IMR-90 (cell line): ENCODE results near the gene C16orf74. TPM values are rescaled to one million over a fixed set of nuclear protein-coding genes. Genes with fewer than 3 reads are reported as not detected.
A peak's percentile ranks its signal among the peaks of the same experiment; 100 is the strongest.

Source experiments
- ATAC-seq: fragments of 200-7000 bp; cut with Tn5 transposase; 2 replicates; pipeline ENCODE4 v1.9.1; 2020; ENCODE audit warnings: low read depth, mild to moderate bottlenecking, moderate library complexity
- BruUV-seq: library from RNA; stranded (reverse); fragments of 400-500 nt; replicated peaks from 2 replicates; lab custom pipeline; 2021; lab: Mats Ljungman, UMichigan
- CTCF ChIA-PET: fragments of 300-600 bp; formaldehyde crosslinking; extraction: SDS; loops from one replicate; lab custom pipeline; 2021; ENCODE audit warnings: antibody characterized with exemption; lab: Yijun Ruan, JAX
- POLR2A ChIA-PET: fragments of 300-600 bp; sonication (Branson Sonifier 250); formaldehyde crosslinking; loops from one replicate; lab custom pipeline; 2022; ENCODE audit warnings: antibody characterized with exemption; ENCODE audit not compliant: unreplicated experiment; lab: Charles Lee
- DNase-seq: peaks from one replicate; pipeline ENCODE4 v3.0.0; 2013
- H2AFZ ChIP-seq: replicated peaks from 2 replicates; pipeline ENCODE3; 2013; ENCODE audit warnings: low read length, mild to moderate bottlenecking; ENCODE audit not compliant: poor library complexity
- H2AK5ac ChIP-seq: 2 replicates; pipeline ENCODE4 v1.6.1; 2013; ENCODE audit warnings: low read depth, low read length, inconsistent platforms
- H2AK9ac ChIP-seq: replicated peaks from 2 replicates; pipeline ENCODE3; 2013; ENCODE audit warnings: mild to moderate bottlenecking, low read depth, low read length, moderate library complexity; ENCODE audit not compliant: poor library complexity
- H2BK120ac ChIP-seq: 2 replicates; pipeline ENCODE4 v1.6.1; 2013; ENCODE audit warnings: low read depth, low read length, inconsistent platforms
- H2BK15ac ChIP-seq: 3 replicates; pipeline ENCODE4 v1.6.1; 2013; ENCODE audit warnings: low read depth, low read length, inconsistent platforms
- H2BK20ac ChIP-seq: 2 replicates; pipeline ENCODE4 v1.6.1; 2013; ENCODE audit warnings: low read depth, mild to moderate bottlenecking, inconsistent platforms, low read length, moderate library complexity
- H2BK5ac ChIP-seq: 2 replicates; pipeline ENCODE4 v1.6.1; 2013; ENCODE audit warnings: mild to moderate bottlenecking, low read depth, low read length, inconsistent platforms; ENCODE audit not compliant: poor library complexity, severe bottlenecking
- H3K14ac ChIP-seq: replicated peaks from 2 replicates; pipeline ENCODE4 v1.6.1; 2013; ENCODE audit warnings: low read depth, low read length, inconsistent platforms
- H3K18ac ChIP-seq: 2 replicates; pipeline ENCODE4 v1.6.1; 2013; ENCODE audit warnings: low read depth, low read length, control low read depth
- H3K23ac ChIP-seq: 2 replicates; pipeline ENCODE4 v1.6.1; 2013; ENCODE audit warnings: low read depth, low read length, inconsistent platforms
- H3K27ac ChIP-seq: 2 replicates; pipeline ENCODE4 v1.5.1; 2013; ENCODE audit warnings: mild to moderate bottlenecking, control low read depth, low read length; ENCODE audit not compliant: insufficient read depth
- H3K27me3 ChIP-seq: 2 replicates; pipeline ENCODE4 v1.6.1; 2013; ENCODE audit warnings: low read length; ENCODE audit not compliant: control insufficient read depth, insufficient read depth
- H3K36me3 ChIP-seq: 2 replicates; pipeline ENCODE4 v1.6.1; 2013; ENCODE audit warnings: low read length, mixed read lengths; ENCODE audit not compliant: control insufficient read depth, insufficient read depth
- H3K4ac ChIP-seq: 2 replicates; pipeline ENCODE4 v1.6.1; 2013; ENCODE audit warnings: low read depth, low read length, inconsistent platforms
- H3K4me1 ChIP-seq: 2 replicates; pipeline ENCODE4 v1.6.1; 2013; ENCODE audit warnings: low read length, mixed read lengths; ENCODE audit not compliant: control insufficient read depth, insufficient read depth
- H3K4me2 ChIP-seq: 2 replicates; pipeline ENCODE4 v1.6.1; 2013; ENCODE audit warnings: low read depth, mild to moderate bottlenecking, control low read depth, low read length, moderate library complexity
- H3K4me3 ChIP-seq: 2 replicates; pipeline ENCODE4 v1.5.1; 2013; ENCODE audit warnings: low read depth, mild to moderate bottlenecking, control low read depth, low read length, moderate library complexity; ENCODE audit not compliant: insufficient read depth
- H3K56ac ChIP-seq: 2 replicates; pipeline ENCODE4 v1.6.1; 2013; ENCODE audit warnings: low read length, inconsistent platforms; ENCODE audit not compliant: insufficient read depth; ENCODE audit errors: extremely low read depth
- H3K79me1 ChIP-seq, 2 experiments: 2 replicates each; pipeline ENCODE4 v1.6.1; 2013; ENCODE audit warnings: low read length in 2 of 2, inconsistent platforms in 1 of 2, low read depth in 1 of 2
- H3K9ac ChIP-seq: 2 replicates; pipeline ENCODE4 v1.6.1; 2013; ENCODE audit warnings: low read depth, low read length, control low read depth
- H3K9me1 ChIP-seq: 2 replicates; pipeline ENCODE4 v1.6.1; 2013; ENCODE audit warnings: low read length, inconsistent platforms; ENCODE audit not compliant: insufficient read depth
- H3K9me3 ChIP-seq: 2 replicates; pipeline ENCODE4 v1.6.1; 2013; ENCODE audit warnings: low read length; ENCODE audit not compliant: control insufficient read depth, insufficient read depth
- H4K20me1 ChIP-seq: 2 replicates; pipeline ENCODE4 v1.6.1; 2013; ENCODE audit warnings: low read length, inconsistent platforms; ENCODE audit not compliant: insufficient read depth
- H4K5ac ChIP-seq: 2 replicates; pipeline ENCODE4 v1.6.1; 2013; ENCODE audit warnings: mild to moderate bottlenecking, low read depth, low read length, control low read depth
- H4K8ac ChIP-seq, 2 experiments: 2 replicates each; pipeline ENCODE4 v1.6.1; 2013; ENCODE audit warnings: low read depth in 2 of 2, low read length in 2 of 2, control low read depth in 1 of 2, inconsistent platforms in 1 of 2
- H4K91ac ChIP-seq: 2 replicates; pipeline ENCODE4 v1.6.1; 2013; ENCODE audit warnings: low read depth, low read length, inconsistent platforms; ENCODE audit not compliant: insufficient read depth
- BHLHE40 ChIP-seq: fragments of 150-350 bp; IDR thresholded peaks from 2 replicates; pipeline ENCODE4 v1.6.1; 2016; ENCODE audit warnings: mild to moderate bottlenecking, low read depth, low read length
- FOS ChIP-seq: fragments of 150-350 bp; IDR thresholded peaks from 2 replicates; pipeline ENCODE4 v1.6.1; 2016; ENCODE audit warnings: low read depth, low read length
- MAZ ChIP-seq: IDR thresholded peaks from 2 replicates; pipeline ENCODE4 v1.6.1; 2012; ENCODE audit warnings: low read depth, mild to moderate bottlenecking, low read length, improper control_type of control experiment, moderate library complexity, borderline replicate concordance
- POLR2A ChIP-seq: IDR thresholded peaks from 2 replicates; pipeline ENCODE4 v1.6.1; 2012; ENCODE audit warnings: mild to moderate bottlenecking, low read depth, low read length
- RAD21 ChIP-seq: IDR thresholded peaks from 2 replicates; pipeline ENCODE4 v1.6.1; 2012; ENCODE audit warnings: low read length, improper control_type of control experiment
- RCOR1 ChIP-seq: IDR thresholded peaks from 2 replicates; pipeline ENCODE4 v1.6.1; 2012; ENCODE audit warnings: mild to moderate bottlenecking, low read length, improper control_type of control experiment; ENCODE audit not compliant: insufficient replicate concordance
- RFX5 ChIP-seq: IDR thresholded peaks from 2 replicates; pipeline ENCODE4 v1.8.0; 2012; ENCODE audit warnings: low read depth, mild to moderate bottlenecking, low read length, moderate library complexity
- SMC3 ChIP-seq: fragments of 150-350 bp; IDR thresholded peaks from 2 replicates; pipeline ENCODE4 v1.6.1; 2016; ENCODE audit warnings: low read depth, mild to moderate bottlenecking, antibody characterized with exemption, low read length, moderate library complexity
- WGBS, 2 experiments: methylation state at CpG; one replicate each; pipeline versions ENCODE4 v1.1.5 to v1.1.7; 2013; ENCODE audit warnings: missing lambda C conversion rate in 2 of 2; ENCODE audit not compliant: insufficient read length in 1 of 2; ENCODE audit errors: extremely low coverage in 2 of 2; 5-methylcytosine and 5-hydroxymethylcytosine counted together
- dilution Hi-C: fragments of 300-500 bp; cut with HindIII; formaldehyde crosslinking; loops from one replicate; pipeline ENCODE4 v1.14.3; 2018; ENCODE audit warnings: low sequenced_read_pairs; ENCODE audit not compliant: unreplicated experiment
- in situ Hi-C: fragments of 300-500 bp; cut with MboI; formaldehyde crosslinking; loops from 3 replicates; pipeline ENCODE4 v1.14.3; 2019; ENCODE audit warnings: low sequenced_read_pairs, inconsistent platforms, mixed read lengths
- intact Hi-C: fragments of 100-400 bp; cut with micrococcal nuclease; formaldehyde crosslinking; loops from 2 replicates; pipeline ENCODE4 v1.10.0; 2022
- polyA plus RNA-seq, 3 experiments: library from polyadenylated mRNA; depleted of rRNA; stranded (reverse); fragments of >200 nt; gene quantifications; 2 replicates each; pipeline ENCODE4 v1.2.3, GENCODE V29; 2012; ENCODE audit warnings: low replicate concordance in 1 of 3
- total RNA-seq: library from RNA; depleted of rRNA; stranded (reverse); fragments of >200 nt; gene quantifications from 2 replicates; pipeline ENCODE4 v1.2.3, GENCODE V29; 2012

Gene C16orf74
- total and polyA plus RNA-seq, 2 of the 4 experiments (the other 2 are of a cell fraction), result 4.5 to 12.2 TPM

DNA sequence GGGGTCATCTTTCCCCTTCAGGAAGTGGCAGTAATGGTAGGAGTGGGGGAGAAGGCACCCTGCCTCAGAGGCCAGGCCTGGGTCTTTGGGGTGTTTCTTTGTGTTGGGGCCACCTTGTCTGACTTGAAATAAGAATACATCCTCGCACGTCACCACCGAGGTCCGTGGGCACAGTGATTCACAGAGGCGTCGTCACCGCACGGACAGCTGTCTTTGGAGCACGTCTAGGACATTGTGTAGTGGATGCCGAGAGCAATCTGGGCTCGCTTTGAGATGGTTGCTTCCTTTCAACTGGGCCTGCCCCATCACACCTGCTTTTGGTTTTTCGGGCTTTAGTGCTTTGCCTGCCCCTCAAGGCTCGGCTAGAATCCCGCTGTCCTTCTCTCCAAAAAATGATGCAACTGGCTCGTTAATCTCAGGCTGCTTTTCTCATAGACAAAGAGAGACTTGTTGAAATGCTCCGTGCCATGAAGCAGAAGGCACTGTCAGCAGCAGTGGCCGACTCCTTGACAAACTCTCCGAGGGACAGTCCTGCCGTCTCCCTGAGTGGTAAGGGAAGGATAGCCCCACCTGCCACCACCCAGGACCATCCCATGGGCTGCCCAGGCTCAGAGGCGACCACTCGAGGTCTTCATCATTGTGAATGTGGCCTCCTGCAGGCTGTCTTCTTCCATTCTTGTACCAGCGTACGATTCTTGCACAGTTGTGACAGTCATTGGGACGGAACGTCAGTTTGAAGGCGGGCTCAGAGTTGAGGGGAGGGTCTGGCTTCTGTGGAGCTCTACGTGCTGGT, 86.1 kb downstream of the C16orf74 start:
- H3K36me3 ChIP-seq, result peaks cover 77% of the 10 kb centered on the region
- no peak overlapping the region for H3K14ac ChIP-seq
- no peaks in the 10 kb centered on the region for H3K4me1 ChIP-seq
- H2AK5ac ChIP-seq, result no peak overlapping the region
- H4K91ac ChIP-seq, result no peak overlapping the region
- no peak overlapping the region for H2BK15ac ChIP-seq
- no peak overlapping the region for H3K23ac ChIP-seq
- POLR2A ChIA-PET, result no interaction called here
- H2AFZ ChIP-seq, result no peak overlapping the region
- peaks cover 0 to 12% of the 10 kb centered on the region in 2 experiments; a peak in 1 of 4 replicates for H3K79me1 ChIP-seq
- H2BK120ac ChIP-seq, result no peak overlapping the region
- in situ Hi-C loops, result no loop called here
- H2BK20ac ChIP-seq, result no peak overlapping the region
- H3K4ac ChIP-seq, result no peak overlapping the region
- no peak overlapping the region for H3K9ac ChIP-seq
- no TSS peak for BruUV-seq
- no peaks in the 10 kb centered on the region for H3K9me3 ChIP-seq
- no peak overlapping the region for H3K4me3 ChIP-seq
- ATAC-seq, result no peak
- H3K27ac ChIP-seq, result no peak overlapping the region
- no peak overlapping the region for H3K18ac ChIP-seq
- H4K8ac ChIP-seq, result no peak overlapping the region
- dilution Hi-C loops, result no loop called here
- peaks cover 2% of the 10 kb centered on the region; the same call in 1 of the 2 replicates for H4K20me1 ChIP-seq
- no peak overlapping the region for H4K5ac ChIP-seq
- CTCF ChIA-PET, result no interaction called here
- no peak for DNase-seq
- H3K27me3 ChIP-seq, result no peaks in the 10 kb centered on the region
- H2AK9ac ChIP-seq, result peak overlapping the region; percentile 51
- no peak overlapping the region for H2BK5ac ChIP-seq
- peaks cover 3% of the 10 kb centered on the region; the same call in 1 of the 2 replicates for H3K9me1 ChIP-seq
- TF ChIP-seq RFX5 (no peak), BHLHE40 (no peak), POLR2A (no peak), RCOR1 (no peak), MAZ (no peak), FOS (no peak), SMC3 (no peak), RAD21 (no peak)
- intact Hi-C loops, result no loop called here
- H3K56ac ChIP-seq, result no peak overlapping the region
- no peak overlapping the region for H3K4me2 ChIP-seq
- 99% methylated on average over 15 of the region's 27 CpGs; no CpG with 5 or more reads in 1 of the 2 experiments for WGBS, 2 experiments
